Stimulated activated CD4-positive, alpha-beta T cell treated with anti-CD3 and anti-CD28 coated beads, Interleukin-4, amount 100 ng/mL, for 4 hours (primary cell): ENCODE results near the gene ARHGEF17.
"Not testable (repeated sequence)": the region's sequence is repeated elsewhere in the genome, so short reads cannot be mapped to it uniquely, and the experiment has no call there.

Experiments used
- DNase-seq, 2 experiments: peaks; one replicate each; pipeline ENCODE4 v3.0.0-alpha.2; 2020

ARHGEF17 gene, protein sequence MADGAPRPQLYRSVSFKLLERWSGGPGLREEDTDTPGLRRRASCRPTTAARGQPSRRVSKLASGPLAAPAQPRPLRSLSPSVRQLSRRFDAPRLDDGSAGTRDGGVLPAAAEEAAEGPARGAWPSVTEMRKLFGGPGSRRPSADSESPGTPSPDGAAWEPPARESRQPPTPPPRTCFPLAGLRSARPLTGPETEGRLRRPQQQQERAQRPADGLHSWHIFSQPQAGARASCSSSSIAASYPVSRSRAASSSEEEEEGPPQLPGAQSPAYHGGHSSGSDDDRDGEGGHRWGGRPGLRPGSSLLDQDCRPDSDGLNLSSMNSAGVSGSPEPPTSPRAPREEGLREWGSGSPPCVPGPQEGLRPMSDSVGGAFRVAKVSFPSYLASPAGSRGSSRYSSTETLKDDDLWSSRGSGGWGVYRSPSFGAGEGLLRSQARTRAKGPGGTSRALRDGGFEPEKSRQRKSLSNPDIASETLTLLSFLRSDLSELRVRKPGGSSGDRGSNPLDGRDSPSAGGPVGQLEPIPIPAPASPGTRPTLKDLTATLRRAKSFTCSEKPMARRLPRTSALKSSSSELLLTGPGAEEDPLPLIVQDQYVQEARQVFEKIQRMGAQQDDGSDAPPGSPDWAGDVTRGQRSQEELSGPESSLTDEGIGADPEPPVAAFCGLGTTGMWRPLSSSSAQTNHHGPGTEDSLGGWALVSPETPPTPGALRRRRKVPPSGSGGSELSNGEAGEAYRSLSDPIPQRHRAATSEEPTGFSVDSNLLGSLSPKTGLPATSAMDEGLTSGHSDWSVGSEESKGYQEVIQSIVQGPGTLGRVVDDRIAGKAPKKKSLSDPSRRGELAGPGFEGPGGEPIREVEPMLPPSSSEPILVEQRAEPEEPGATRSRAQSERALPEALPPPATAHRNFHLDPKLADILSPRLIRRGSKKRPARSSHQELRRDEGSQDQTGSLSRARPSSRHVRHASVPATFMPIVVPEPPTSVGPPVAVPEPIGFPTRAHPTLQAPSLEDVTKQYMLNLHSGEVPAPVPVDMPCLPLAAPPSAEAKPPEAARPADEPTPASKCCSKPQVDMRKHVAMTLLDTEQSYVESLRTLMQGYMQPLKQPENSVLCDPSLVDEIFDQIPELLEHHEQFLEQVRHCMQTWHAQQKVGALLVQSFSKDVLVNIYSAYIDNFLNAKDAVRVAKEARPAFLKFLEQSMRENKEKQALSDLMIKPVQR (N-terminal part only)

DNA sequence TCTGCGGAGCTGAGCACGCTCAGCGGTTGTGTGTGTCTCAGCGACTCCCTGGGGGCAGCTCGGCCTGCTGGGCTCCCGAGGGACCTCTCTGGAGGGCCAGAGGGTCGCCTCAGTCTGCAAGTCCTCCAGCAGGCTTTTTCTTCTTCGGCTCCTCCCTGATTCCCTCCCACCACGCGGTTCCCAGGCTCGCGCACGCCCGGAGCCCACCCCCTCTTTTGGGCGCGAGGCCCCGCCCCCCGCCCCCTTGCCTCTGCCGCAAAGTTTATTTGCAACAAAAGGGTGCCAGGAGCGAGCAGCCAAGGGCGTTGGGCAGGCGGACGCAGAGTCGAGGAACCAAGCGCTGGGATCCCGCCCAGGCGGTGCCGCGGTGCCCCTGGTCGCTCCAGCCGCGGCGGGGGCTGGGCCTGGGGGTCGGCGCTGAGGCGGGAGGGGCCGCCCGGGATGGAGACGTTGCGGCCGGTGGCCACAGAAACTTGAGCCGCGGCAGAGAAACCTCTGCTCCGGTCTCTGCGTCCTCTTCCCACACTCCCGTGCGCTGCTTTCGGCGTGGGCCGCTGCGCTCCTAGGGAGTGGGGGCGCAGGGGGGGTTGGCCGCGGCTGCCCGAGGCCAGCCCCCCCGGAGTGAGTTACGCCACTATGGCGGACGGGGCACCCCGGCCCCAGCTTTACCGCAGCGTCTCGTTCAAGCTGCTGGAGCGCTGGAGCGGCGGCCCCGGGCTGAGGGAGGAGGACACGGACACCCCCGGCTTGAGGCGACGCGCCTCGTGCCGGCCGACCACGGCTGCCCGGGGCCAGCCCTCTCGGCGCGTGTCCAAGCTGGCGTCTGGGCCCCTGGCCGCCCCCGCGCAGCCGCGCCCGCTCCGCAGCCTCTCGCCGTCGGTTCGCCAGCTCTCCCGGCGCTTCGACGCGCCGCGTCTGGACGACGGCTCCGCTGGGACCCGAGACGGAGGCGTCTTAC is at the start of gene ARHGEF17:
TSS of gene ARHGEF17 (plus strand) at position 274 of the 958 bp plus-strand sequence. CDS start at position 637, 363 bp downstream.
- DNase-seq = peak; percentile 34 to 55

DNA sequence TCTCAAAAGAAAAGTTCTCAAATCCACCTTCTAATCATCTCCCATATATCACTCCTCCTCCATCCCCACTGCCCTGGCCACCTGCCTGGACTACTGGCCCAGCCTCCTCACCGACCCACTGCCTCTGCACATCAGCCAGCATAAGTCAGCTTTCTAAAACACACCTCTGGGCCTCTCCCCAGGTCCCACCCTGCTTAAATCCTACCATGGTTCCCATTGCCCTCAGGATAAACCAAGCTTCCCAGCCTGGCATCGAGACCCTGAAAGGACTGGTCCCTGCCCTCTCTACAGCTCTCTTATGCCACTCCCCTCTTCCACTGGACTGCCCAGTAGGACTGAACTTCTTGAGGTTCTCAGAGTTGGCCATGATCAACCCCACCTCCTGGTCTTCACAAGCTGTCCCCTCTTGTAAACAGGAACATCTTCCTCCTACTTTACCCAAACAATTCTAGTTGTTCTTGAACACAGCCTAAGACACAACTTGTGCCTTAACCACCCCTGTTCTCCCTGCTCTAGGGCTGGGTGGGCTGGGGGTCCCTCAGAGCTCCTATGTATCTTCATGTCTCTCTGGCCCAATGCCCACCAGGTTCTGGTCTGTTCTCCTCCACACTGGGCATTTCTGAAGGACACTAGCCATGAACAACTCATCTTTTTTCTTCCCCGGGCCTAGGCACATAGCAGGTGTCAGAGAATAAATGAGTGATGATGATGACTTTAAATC is 48.5 kb upstream of the ARHGEF17 start:
- DNase-seq = no peak

DNA sequence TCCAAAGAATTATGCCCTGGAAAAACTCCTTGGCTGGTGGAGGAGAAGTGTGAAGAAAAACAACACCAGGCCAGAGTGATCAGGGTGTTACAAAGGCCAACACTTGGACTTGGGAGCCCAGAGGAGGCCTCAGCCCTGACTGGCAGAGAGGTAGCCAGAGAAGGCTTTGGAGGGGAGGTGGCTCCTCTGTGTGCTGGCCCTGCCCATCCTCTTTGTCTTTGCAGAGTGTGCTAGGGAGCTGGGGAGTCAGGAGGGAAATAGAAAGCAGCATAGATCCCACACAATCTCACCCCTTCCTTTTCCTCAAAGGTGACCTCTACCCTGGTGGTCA is 48.0 kb upstream of the ARHGEF17 start:
- no peak for DNase-seq

DNA sequence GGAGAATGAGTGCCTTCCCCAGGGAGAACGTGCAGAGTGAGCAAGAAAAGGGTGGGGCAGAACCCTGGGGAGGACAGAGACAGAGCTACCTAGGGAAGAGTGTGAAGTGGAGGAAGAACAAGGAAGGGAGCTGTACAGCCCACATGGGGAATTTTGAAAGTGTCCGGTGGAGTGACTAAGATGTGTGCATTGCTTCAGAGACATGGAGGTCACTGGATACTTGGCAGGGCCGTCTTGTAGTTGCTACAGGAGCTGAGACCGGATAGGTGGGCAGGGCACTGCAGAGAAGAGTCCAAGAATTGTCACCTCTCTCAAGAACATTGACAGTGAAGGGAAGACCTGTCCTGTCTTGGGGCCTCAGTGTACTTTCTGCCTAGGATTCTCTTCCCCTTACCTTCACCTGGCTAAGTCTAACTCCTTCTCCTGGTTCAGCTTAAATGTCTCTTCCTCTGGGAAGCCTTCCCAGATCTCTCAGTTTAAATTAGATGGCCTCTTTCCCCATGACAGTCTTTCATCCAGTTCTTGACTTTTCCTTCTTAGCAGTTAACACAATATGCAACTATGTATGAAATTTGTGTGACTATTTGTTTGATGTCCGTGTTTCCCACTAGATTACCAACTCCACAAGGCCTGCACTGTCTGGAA is 45.1 kb upstream of the ARHGEF17 start:
- no peak for DNase-seq

DNA sequence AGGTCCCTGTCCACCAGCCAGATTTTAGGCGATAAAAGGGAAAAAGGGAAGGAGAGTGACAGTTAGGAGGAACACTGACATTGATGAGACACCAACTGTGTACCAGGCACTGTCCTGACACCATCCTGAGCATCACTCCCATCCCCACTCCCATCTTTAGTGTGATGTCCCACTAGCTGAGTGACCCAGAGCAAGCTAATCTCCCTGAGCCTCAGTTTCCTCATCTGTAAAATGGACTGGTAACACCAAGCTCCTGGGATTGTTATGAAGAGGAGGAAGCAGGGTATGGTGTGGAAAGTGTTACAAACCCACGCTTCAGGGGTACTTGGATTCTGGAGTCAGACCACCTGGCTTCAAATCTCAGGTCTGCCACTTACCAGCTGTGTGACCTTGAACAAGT is 44.4 kb upstream of the ARHGEF17 start:
- DNase-seq = no peak

DNA sequence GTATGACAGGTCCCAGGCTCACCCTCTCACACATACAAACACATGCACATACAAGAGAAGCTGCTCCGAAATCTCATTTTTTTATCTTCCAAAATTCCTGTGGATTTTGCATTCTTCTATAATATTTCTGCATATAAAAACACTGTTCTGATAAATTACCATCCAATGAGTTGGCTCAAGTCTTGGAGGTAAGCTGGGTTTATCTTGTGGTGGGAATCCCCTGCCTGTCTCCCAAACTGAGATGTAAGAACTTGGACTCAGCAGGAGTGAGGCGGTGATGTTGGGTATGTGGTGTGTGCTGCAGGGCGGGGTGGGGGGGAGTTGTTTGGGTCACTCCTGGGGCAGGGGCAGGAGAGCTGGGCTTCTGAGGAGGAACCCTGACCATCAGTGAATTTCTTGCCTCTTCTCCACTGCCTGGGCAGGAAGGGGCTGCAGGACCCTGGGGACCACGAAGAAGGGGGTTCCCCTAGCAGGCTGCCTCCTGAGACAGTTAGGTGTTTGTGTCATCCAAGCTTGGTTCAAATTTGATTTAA is 42.7 kb upstream of the ARHGEF17 start:
- DNase-seq = no peak

DNA sequence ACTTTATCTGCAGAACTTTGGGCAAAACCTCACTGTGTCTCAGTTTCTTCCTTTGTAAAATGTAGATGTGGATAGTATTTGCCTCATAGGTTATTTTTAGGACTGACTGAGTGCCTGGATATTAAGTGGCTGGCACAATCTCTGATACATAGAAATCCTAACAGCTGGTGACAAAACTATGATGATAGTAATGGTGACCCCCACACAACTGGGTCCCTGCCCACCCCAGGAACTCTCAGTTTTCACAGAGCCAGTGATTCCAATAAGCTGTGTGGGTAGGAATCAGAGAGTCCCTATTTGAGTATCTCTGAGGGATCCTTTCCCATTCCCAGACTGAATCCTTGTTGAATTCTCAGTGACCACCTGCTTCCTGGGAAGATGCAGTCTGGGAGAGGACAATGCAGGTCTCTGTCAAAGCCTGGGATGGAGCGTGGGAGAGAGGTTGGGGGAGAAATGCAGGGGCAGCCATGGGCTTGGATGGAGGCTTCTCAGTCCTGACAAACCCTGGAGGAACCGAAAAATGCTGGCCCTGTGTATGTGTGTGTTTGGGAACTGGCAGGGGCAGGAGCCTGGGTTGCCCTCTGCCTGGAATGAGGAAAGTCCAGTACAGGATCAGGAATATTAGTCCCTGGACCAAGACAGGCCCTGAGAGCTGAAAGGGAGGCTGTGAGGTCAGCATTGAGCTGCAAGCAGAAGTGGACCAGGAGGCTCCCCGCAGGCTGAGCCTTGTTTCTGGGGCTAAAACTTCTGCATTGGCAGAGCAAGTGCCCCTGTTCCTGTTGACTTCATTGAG is 42.0 kb upstream of the ARHGEF17 start:
- no peak for DNase-seq

DNA sequence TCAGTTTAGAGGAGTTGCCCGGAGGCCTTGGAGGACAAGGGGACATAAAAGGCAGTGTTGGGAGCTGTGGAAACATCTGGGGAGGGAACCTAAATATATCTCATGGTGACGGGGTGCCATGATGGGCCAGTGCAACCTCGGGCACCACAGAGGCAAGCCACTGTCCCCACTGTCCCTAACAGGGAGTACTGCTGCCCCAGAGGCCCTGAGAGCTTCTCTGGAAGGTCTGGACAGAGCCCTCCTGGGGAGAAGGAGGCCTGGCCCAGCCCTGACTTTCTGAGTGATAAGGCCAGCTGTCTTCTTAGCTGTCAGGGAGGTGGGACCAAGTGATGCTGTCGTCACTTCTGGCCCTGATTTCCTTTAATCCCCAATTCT is 41.4 kb upstream of the ARHGEF17 start:
- no peak for DNase-seq

DNA sequence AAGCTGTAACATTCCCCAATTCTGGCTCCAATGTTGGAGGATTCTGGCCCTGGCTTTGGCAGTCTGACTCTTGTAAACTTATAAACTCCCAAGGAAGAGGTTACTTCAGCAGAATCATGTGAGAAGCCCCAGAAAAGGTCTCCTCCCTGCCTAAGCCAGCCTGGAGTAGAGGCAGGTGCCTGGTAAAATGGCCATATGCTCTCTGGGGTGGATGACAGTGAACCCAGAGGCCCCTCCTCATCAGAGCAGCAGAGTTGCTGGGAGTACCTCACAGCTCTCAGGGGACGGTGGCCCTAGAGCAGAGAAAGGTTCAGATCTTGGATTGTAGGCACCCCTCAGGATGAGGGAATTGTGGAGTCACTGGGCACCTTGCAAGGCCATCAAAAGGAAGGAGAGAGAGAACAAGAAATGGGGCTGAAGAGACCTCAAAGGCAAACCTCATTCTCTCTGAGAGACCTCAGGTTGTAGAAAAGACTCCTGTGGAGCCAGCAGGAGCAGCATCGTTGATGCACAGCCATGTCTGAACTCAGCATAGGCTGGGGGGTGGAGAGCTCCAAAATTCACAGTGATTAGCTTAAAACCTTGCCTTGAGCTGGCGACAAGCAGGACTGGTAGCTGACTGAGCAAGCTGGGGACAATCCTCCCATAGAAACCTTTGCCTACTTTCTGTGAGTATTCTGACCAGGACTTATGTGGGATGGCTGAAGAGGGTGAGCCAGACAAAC is 40.8 kb upstream of the ARHGEF17 start:
- DNase-seq = no peak

DNA sequence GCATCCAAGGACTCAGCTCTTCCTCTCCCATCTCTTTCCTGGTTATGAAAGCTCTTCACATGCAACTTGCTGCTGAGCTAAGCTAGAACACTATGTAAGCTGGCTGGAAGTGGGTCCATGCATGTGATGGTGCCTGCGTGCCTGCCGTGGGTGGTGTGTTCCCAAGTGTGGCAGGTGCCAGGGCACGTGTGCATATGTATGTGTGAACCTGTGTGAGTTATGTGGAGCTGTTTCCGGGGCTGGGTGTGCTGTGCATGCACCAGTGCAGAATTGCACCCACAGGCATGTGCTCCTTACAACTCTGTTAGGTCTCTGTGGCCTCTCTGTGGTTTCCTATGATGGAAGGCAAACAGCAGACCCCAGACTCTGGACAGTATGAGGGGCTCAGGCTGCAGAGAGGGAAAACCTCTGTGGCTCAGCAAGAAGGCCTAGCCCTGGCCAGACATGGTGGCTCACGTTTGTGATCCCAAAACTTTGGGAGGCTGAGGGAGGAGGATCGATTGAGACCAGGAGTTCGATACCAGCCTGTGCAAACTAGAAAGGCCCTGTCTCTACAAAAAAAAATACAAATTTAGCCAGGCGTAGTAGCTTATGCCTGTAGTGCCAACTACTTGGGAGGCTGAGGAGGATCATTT is 40.1 kb upstream of the ARHGEF17 start:
- no peak for DNase-seq

DNA sequence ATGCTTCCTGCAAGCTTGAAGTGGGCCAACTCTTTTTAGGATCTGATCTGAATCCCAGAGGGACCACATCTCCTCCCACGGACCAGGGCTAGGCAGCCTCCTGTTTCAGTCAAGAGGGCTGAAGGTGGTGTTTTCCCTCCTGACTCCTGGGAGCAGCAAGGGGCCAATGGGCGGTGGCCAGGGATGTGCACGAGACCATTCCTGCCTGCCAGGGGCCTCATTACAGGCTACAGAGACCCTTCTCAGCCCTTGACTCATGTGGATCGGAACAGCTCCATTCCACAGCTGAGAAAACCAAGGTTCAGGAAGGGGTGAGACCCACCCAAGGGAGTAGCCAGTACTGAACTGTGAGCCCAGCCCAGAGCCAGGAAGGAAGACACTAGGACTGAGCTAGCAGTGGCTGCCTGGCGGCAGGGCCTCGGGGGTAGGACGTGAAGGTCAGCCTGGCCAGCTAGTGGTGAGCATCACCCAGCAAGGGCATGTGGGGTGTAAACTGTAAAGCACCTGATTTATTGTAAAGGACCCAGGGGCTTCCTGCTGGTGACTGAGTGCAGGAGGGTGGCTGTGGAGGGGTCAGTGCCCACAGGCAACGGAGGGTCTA is 39.3 kb upstream of the ARHGEF17 start:
- DNase-seq = no peak

DNA sequence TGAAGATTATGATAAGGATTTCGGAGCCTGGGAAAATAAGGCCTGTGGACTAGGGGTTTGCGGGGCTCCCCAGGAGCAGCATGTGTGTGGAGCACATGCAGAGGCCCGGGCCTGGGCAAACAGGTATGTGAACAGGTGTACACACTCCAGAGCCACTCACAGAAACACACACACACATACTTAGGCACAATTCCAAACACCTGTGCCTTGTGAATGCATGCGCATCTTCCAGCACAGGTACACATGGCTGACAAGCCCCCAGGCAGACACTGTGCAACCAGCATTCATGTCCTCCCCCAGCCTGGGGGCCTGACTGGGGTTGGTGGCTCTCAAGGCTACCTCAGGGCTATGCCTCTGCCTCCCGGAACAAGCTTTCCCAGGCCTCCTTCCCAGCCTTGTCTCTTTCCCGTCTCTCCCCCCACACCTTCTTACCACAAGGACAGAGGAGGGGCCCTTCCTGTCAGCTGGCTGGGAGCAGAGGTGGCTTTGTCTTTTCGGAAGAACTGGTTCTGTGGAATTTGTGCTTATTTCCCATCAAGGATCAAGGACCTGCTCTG is 38.5 kb upstream of the ARHGEF17 start:
- DNase-seq = no peak

DNA sequence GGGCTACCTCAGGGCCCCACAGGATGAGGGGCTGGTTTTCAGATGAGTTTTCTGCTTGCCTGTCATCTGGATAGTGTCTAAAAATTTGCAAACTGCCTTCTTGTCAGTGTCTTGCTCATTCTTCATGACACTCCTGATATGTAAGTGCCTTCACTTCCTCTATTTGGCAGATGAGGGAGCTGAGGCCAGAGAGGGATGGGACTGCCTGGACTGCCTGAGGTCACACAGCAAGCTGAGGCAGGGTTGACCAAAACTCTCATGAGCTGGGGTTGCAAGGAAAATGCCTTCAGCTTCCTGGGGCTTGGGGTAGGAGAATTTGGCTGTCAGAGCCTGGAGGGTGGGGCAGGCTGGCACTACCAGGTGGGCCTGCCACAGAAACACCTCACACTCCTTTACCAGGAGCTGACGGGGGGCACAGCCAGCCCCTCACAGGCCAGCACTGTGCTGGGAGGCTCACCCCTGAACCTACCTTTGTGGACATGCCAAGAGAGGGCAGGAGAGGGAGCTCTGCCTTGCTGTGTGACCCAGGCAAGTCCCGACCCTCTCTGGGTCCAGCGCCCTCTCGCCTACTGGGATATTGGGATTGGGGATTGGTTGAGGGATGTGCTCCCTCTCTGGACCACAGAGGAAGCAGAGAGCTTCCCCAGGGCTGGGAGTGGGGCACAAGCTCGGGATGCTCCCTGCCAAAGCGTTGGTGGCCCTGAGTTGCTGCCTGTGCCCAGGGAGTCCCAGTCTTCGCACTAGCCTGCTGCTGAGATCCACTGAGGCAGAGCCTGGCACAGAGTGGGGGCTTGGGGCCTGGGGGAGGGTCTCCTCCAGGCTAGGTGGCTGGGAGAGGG is 37.8 kb upstream of the ARHGEF17 start:
- no peak for DNase-seq

DNA sequence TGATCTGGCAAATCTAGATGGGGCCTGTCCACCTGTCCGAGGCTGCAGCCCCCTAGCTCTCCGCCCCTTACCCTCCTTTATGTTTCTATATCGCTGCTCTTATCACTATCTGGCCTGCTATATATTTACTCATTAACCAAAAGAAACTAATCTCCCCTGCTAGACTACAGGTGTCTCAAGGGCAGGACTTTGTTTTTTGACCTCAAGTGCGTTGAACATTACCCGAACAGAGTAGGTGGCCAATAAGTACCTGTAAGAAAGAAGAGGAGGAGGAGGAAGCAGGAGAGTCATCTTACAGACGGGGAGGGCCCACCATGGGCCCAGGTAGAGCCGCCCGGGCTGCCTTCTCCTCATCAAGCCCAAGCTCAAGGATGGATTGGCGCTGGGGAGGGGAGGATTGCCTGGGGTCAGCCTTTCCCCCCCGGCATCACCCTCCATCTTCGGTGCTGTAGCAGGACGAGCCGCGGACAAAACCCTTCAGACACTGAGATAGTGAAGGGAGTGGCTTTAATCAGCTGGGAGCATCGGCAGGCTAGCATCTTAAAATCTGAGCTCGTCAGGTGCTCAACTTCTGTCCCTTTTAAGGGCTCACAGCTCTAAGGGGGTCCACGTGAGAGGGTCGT is 37.1 kb upstream of the ARHGEF17 start:
- DNase-seq = no peak

DNA sequence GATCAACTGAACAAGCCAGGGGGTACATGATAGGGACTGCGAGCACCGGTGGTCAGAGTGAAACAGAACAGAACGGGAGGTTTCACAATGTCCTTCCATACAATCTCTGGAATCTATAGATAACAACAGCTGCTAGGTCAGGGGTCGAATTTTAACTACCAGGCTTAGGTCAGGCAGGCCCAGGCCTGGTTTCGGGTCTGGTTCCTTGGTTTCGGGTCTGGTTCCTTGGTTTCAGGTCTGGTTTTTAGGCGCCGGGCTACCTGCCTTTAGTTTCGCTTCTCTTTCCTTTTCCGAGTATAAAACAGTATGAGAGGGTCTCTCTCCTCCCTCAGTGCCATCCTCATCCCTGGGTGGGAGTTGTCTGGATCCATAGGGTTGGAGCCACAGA is 36.6 kb upstream of the ARHGEF17 start:
- not testable (repeated sequence) for DNase-seq

DNA sequence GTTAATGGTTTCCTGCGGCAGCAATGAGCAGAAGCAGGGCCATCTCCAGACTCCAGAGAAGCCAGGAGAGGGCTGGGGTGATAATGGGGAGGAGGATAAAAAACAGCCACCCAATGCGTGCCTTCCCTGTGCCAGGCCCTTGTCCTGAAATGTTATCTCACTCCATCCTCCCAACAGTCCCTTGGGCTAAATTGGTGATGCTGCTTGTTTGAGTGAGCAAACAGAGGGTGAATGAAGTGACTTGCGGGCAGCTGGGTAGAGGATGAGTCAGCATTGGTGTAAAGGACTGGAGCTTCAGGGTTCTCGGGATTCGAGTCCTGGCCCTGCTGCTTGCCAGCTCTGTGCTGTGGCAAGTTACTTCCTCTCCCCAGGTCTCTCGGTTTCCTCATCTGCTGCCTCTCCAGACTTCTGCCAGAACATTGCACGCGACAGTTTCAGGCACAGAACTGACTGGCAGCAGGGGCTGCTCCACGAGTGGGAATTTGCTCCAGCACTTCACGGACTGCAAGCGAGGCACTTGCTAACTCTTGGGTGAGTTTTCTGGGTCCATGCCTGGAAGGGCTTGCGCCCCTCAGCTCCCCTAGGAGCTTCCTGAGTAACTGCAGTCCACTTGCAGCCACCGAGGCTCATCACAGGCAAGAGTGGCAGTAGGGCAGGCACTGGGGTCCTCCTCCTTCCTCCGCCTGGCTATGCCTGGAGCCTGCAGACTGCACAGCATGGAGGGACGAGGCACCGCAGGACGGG is 36.0 kb upstream of the ARHGEF17 start, which contains the start of gene P2RY6:
TSS of gene P2RY6 (plus strand) at position 403 of the 744 bp plus-strand sequence. CDS start 24,181 bp downstream, outside the sequence.
- no peak for DNase-seq
